GM12878 (cell line): Measurements from ENCODE around the gene PPP2R2B. TPM values are rescaled to one million over a fixed set of nuclear protein-coding genes. Genes with fewer than 3 reads are reported as not detected.

Source experiments
- ATAC-seq: fragments of 200-7000 bp; cut with Tn5 transposase; 3 replicates; pipeline ENCODE4 v1.9.1; 2020; ENCODE audit warnings: mild to moderate bottlenecking, moderate library complexity
- BruUV-seq: library from RNA; stranded (reverse); fragments of 400-500 nt; replicated peaks from 2 replicates; lab custom pipeline; 2021; lab: Mats Ljungman, UMichigan
- CTCF ChIA-PET: fragments of 300-600 bp; sonication (Branson Sonifier 250); formaldehyde crosslinking; extraction: SDS; loops from one replicate; lab custom pipeline; 2021; ENCODE audit warnings: inconsistent platforms; lab: Yijun Ruan, JAX
- POLR2A ChIA-PET: fragments of 350-600 bp; formaldehyde crosslinking; extraction: SDS; loops from one replicate; lab custom pipeline; 2021; ENCODE audit warnings: inconsistent platforms; lab: Charles Lee
- RAD21 ChIA-PET: fragments of 300-600 bp; sonication (Branson Sonifier 250); formaldehyde crosslinking; loops from one replicate; lab custom pipeline; 2023; ENCODE audit warnings: antibody characterized with exemption; ENCODE audit not compliant: unreplicated experiment; lab: Charles Lee
- SMC1A ChIA-PET: fragments of 300-600 bp; sonication (Branson Sonifier 250); formaldehyde crosslinking; loops from one replicate; lab custom pipeline; 2023; ENCODE audit not compliant: unreplicated experiment, uncharacterized antibody; lab: Charles Lee
- DNase-seq: peaks from one replicate; pipeline ENCODE4 v3.0.0-alpha.2; 2011; ENCODE audit warnings: low read depth, low spot score
- FAIRE-seq: peaks from 3 replicates; lab custom pipeline; 2011; peaks lifted over from hg19 to GRCh38; lab: Jason Lieb, UNC
- H2AFZ ChIP-seq: 2 replicates; pipeline ENCODE4 v1.6.0; 2011; ENCODE audit warnings: low read depth, low read length, control low read depth; ENCODE audit not compliant: control insufficient read depth
- H3K27ac ChIP-seq: 2 replicates; pipeline ENCODE4 v1.5.1; 2011; ENCODE audit warnings: control low read depth; ENCODE audit not compliant: control insufficient read depth, insufficient read depth
- H3K27me3 ChIP-seq, 2 experiments: replicated peaks in 1 of 2; 2 replicates each; pipeline versions ENCODE4 v1.6.0 to v1.6.1; 2011; ENCODE audit warnings: low read length in 1 of 2; ENCODE audit not compliant: control insufficient read depth in 2 of 2, insufficient read depth in 2 of 2
- H3K36me3 ChIP-seq, 2 experiments: 2 replicates each; pipeline ENCODE4 v1.5.1; 2011; ENCODE audit warnings: low read length in 1 of 2; ENCODE audit not compliant: control insufficient read depth in 2 of 2, insufficient read depth in 2 of 2
- H3K4me1 ChIP-seq: 2 replicates; pipeline ENCODE4 v1.6.1; 2011; ENCODE audit warnings: mild to moderate bottlenecking, low read length, moderate library complexity, mixed read lengths; ENCODE audit not compliant: control insufficient read depth, insufficient read depth
- H3K4me2 ChIP-seq: 2 replicates; pipeline ENCODE4 v1.6.0; 2011; ENCODE audit warnings: control low read depth; ENCODE audit not compliant: control insufficient read depth, insufficient read depth
- H3K4me3 ChIP-seq: fragments of 200-600 bp; sonication (generic); 2 replicates; pipeline ENCODE4 v1.5.1; 2016
- H3K79me2 ChIP-seq: 2 replicates; pipeline ENCODE4 v1.6.0; 2011; ENCODE audit warnings: low read length; ENCODE audit not compliant: control insufficient read depth, insufficient read depth
- H3K9ac ChIP-seq: 2 replicates; pipeline ENCODE4 v1.8.0; 2011; ENCODE audit warnings: low read length, control low read depth, mixed read lengths; ENCODE audit not compliant: control insufficient read depth, insufficient read depth
- H3K9me3 ChIP-seq: replicated peaks from 3 replicates; pipeline ENCODE4 v1.5.1; 2011; ENCODE audit warnings: mild to moderate bottlenecking, low read length; ENCODE audit not compliant: control insufficient read depth, insufficient read depth
- H4K20me1 ChIP-seq: 2 replicates; pipeline ENCODE4 v1.6.0; 2011; ENCODE audit not compliant: control insufficient read depth, insufficient read depth
- CREB1 ChIP-seq: IDR thresholded peaks from 2 replicates; pipeline ENCODE4 v1.6.1; 2012; ENCODE audit warnings: low read depth, mild to moderate bottlenecking, inconsistent platforms
- FOS ChIP-seq: IDR thresholded peaks from 3 replicates; pipeline ENCODE4 v1.6.1; 2011; ENCODE audit warnings: borderline replicate concordance; ENCODE audit not compliant: insufficient read length; ENCODE audit errors: extremely low read depth
- MTA3 ChIP-seq: IDR thresholded peaks from 2 replicates; pipeline ENCODE4 v1.6.1; 2012; ENCODE audit warnings: low read length, inconsistent platforms, borderline replicate concordance
- WRNIP1 ChIP-seq: IDR thresholded peaks from 2 replicates; pipeline ENCODE4 v1.6.1; 2011; ENCODE audit warnings: low read depth, low read length, improper control_type of control experiment, borderline replicate concordance
- ZNF384 ChIP-seq: IDR thresholded peaks from 2 replicates; pipeline ENCODE4 v1.6.1; 2012; ENCODE audit warnings: low read depth, mild to moderate bottlenecking, low read length, improper control_type of control experiment, borderline replicate concordance
- whole genome bisulfite sequencing: methylation state at CpG from one replicate; pipeline ENCODE4 v1.1.6; 2016; ENCODE audit warnings: low lambda C conversion rate; ENCODE audit not compliant: insufficient replicate concordance, insufficient coverage; ENCODE audit errors: missing lambda C conversion rate; 5-methylcytosine and 5-hydroxymethylcytosine counted together
- in situ Hi-C: fragments of 300-500 bp; cut with MboI; formaldehyde crosslinking; loops from 9 replicates; pipeline ENCODE4 v1.14.3; 2018; ENCODE audit warnings: mixed read lengths
- intact Hi-C: fragments of 100-400 bp; cut with micrococcal nuclease; formaldehyde crosslinking; loops from one replicate; pipeline ENCODE4 v1.14.2; 2022; ENCODE audit not compliant: unreplicated experiment
- polyA plus RNA-seq, 11 experiments: library from polyadenylated mRNA; depleted of rRNA in 4 of 11; unstranded in 6 of 11; stranded (reverse) in 5 of 11; fragments of >200 nt; fragmentation: Nextera tagmentation in 4 of 11; fragmentation: Illumina TruSeq in 1 of 11; extraction: Ambion mirVana in 4 of 11; extraction: Trizol in 1 of 11; gene quantifications; 1 replicate in 1 of 11; 2 replicates in 10 of 11; pipeline versions ENCODE4 v1.2.1 to v1.2.3, GENCODE V29; 2011 to 2016; ENCODE audit warnings: inconsistent platforms in 2 of 11, missing spikeins in 2 of 11, low read depth in 1 of 11
- total RNA-seq, 4 experiments: library from RNA; depleted of rRNA in 3 of 4; stranded (reverse); fragments of >200 nt in 3 of 4; fragmentation: Illumina TruSeq in 1 of 4; extraction: Trizol in 1 of 4; gene quantifications; 2 replicates each; pipeline versions ENCODE4 v1.2.1 to v1.2.3, GENCODE V29; 2013 to 2021
- TF ChIP-seq, protein P1 (sequence below): fragments of 450-650 bp; IDR thresholded peaks from 2 replicates; pipeline ENCODE4 v1.6.1; 2016; ENCODE audit warnings: mild to moderate bottlenecking
- TF ChIP-seq, protein P2 (sequence below): fragments of 450-650 bp; formaldehyde crosslinking; IDR thresholded peaks from 2 replicates; pipeline ENCODE4 v1.5.0; 2022; ENCODE audit warnings: mild to moderate bottlenecking, missing genetic modification characterization

PPP2R2B gene
- total and polyA plus RNA-seq, 10 of the 15 experiments (the other 5 are each of a cell fraction or from before 2014, with no cell fraction given) = not detected

DNA sequence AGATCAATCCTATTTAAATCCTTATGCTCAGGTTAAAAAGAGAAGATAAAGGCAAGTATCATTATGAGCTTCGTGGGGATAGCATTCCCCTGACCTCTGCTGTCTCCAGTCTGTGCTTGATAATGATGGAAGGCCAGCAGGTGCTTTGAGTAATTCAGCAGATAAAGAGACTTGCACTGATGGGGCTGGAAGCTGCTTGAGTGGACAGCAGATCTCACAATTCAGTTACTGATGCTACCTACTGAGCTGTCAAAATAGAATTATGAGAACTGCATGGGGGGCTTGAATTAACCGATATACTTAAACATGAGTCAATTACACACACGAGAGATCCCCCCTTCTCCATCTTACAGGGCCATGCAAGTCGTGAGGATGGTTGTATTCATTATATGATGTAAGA lies 254.9 kb downstream of the PPP2R2B start:
- H3K4me1 ChIP-seq = no peaks in the 10 kb centered on the region
- no peaks in the 10 kb centered on the region for H3K36me3 ChIP-seq
- TF ChIP-seq WRNIP1 (no peak), CREB1 (no peak), ZNF384 (no peak), MTA3 (no peak), FOS (no peak)
- TF ChIP-seq, protein P1, sequence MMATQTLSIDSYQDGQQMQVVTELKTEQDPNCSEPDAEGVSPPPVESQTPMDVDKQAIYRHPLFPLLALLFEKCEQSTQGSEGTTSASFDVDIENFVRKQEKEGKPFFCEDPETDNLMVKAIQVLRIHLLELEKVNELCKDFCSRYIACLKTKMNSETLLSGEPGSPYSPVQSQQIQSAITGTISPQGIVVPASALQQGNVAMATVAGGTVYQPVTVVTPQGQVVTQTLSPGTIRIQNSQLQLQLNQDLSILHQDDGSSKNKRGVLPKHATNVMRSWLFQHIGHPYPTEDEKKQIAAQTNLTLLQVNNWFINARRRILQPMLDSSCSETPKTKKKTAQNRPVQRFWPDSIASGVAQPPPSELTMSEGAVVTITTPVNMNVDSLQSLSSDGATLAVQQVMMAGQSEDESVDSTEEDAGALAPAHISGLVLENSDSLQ = no peak
- TF ChIP-seq, protein P2, sequence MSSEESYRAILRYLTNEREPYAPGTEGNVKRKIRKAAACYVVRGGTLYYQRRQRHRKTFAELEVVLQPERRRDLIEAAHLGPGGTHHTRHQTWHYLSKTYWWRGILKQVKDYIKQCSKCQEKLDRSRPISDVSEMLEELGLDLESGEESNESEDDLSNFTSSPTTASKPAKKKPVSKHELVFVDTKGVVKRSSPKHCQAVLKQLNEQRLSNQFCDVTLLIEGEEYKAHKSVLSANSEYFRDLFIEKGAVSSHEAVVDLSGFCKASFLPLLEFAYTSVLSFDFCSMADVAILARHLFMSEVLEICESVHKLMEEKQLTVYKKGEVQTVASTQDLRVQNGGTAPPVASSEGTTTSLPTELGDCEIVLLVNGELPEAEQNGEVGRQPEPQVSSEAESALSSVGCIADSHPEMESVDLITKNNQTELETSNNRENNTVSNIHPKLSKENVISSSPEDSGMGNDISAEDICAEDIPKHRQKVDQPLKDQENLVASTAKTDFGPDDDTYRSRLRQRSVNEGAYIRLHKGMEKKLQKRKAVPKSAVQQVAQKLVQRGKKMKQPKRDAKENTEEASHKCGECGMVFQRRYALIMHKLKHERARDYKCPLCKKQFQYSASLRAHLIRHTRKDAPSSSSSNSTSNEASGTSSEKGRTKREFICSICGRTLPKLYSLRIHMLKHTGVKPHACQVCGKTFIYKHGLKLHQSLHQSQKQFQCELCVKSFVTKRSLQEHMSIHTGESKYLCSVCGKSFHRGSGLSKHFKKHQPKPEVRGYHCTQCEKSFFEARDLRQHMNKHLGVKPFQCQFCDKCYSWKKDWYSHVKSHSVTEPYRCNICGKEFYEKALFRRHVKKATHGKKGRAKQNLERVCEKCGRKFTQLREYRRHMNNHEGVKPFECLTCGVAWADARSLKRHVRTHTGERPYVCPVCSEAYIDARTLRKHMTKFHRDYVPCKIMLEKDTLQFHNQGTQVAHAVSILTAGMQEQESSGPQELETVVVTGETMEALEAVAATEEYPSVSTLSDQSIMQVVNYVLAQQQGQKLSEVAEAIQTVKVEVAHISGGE = no peak
- no peak for ATAC-seq
- FAIRE-seq = no peak
- H3K9ac ChIP-seq = no peak overlapping the region
- no peak overlapping the region for H3K4me2 ChIP-seq
- WGBS = 9% methylated on average over 4 of the region's 4 CpGs
- intact Hi-C loops = loop anchor here (5.0 kb wide), 1 partner anchor 81 kb away; no protein-coding TSS in a partner anchor
- in situ Hi-C loops = no loop called here
- H3K27ac ChIP-seq = no peak overlapping the region
- no TSS peak for BruUV-seq
- no peaks in the 10 kb centered on the region for H3K9me3 ChIP-seq
- no peaks in the 10 kb centered on the region for H4K20me1 ChIP-seq
- no peak overlapping the region for H3K4me3 ChIP-seq
- no peak for DNase-seq
- SMC1A ChIA-PET = no interaction called here
- POLR2A ChIA-PET = no interaction called here
- RAD21 ChIA-PET = no interaction called here
- H2AFZ ChIP-seq = no peak overlapping the region
- H3K27me3 ChIP-seq = no peaks in the 10 kb centered on the region; a peak in 1 of 4 replicates
- H3K79me2 ChIP-seq = no peaks in the 10 kb centered on the region
- CTCF ChIA-PET = interaction anchor here (1.0 to 1.7 kb wide), 3 partner anchors 9 to 565 kb away, joined by 3 to 8 read pairs (median 4); no protein-coding TSS in a partner anchor
